ENCODE measurements around the gene SDHAF3.
"Not testable (repeated sequence)": the region's sequence is repeated elsewhere in the genome, so short reads cannot be mapped to it uniquely, and the experiment has no call there.

SDHAF3 gene

DNA sequence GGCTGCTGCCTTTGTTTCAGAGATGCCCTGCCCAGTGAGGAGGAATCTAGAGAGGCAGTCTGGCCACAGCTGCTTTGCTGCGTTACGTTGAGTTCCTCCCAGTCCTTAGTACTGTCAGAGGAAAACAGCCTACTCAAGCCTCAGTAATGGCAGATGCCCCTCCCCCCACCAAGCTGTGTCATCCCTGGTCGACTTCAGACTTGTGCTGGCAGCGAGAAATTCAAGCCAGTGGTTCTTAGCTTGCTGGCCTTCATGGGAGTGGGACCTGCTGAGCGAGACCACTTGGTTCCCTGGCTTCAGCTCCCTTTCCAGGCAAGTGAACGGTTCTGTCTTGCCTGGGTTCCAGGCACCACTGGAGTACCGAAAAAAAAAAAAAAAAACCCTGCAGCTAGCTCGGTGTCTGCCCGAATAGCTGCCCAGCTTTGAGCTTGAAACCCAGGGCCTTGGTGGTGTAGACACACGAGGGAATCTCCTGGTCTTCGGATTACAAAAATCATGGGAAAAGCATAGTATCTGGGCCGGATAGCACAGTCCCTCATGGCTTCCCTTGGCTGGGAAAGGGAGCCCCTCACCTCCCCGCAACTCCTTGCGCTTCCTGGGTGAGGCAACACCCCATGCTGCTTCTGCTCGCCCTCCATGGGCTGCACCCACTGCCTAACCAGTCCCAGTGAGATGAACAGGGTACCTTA, 9.1 kb downstream of the SDHAF3 start:
- no peak for DNase-seq

DNA sequence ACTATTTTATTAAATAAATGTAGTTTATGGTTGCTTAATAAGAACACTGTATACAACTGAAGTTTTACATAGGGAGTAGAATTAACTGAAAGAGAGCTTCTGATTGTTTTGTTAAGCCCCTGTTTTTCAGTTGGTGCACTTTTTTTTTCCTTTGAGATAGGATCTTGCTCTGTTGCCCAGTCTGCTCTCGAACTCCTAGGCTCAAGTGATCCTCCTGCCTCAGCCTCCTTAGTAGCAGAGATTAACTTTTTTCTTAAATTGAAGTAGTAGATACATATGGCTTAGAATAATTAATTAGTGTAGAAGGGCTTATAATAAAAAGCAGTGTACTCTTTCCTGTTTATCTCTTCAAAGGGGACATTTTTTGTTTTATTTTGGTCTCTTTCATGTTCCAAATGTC, 11.2 kb downstream of the SDHAF3 start:
- DNase-seq, result no peak

DNA sequence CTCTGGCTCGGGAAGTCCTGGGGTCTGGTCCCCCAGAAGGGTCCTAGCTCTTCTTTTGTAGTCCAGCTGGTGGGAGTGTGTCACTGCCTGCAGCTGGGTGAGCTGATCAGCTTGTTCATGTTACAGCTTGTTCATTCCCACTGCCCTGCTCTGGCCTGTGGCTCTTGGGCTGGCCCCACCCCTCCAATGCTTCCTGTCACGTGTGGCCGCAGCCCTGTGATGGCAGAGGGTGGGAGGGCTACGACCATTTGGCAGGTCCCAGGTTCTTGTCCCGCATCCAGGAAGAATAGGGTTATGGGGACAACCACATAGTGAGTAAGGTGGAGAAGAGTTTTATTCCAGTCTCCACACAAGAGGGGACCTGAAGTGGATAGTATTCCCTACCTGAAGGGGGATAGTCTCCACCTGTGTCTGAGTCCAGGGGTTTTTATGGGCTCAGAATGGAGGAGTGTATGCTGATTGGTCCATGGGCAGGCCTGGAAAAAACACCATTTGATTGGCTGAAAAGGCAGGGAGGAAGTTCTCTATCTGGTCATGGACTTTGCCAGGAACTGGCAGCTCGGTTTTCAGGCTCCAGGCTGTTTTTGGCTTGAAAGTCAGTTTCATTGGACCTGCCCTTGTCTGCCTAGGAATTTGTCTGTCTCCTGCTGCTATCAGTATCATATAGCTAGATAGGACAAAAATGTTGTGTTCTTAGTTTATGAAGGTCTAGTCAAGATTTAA, 13.1 kb downstream of the SDHAF3 start:
- DNase-seq, result no peak

DNA sequence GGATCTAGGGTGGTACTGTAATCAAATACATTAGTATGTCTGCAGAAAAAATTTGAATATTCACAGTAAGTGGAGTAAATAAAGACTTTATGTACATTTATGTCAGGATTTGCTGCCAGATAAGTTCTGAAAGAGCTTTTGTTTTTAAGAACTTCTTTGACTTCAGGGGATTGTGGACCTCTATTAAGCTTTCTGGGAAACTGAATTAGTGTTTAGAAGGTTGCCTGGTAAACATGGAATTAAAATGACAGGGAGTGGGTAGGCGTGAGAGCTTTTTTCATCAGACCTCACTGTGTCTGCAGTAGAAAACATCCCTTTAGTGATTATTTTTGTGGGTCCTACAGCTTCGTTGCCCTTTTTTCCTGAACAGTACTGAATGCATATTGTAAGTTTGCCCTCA, 15.7 kb downstream of the SDHAF3 start:
- no peak for DNase-seq

DNA sequence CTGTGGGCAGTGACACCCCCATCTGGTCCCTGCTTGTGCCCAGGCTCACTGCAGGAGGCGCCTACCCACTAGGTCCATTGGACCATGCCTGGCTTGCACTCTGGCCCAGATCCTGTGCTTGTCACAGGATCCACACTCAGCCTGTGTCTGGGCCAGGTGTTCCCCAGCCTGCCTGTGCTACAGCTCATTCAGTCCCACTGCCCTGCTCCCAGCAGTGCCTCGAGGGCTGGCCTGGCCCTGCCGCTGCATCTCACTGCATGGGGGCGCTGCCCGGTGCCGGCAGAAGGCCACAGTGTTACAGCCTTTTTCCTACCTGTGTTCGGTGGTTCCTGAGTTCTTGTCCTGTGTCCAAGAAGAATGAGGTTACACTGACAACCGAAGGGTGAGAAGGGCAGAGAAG, 21.3 kb downstream of the SDHAF3 start:
- DNase-seq, result no peak

DNA sequence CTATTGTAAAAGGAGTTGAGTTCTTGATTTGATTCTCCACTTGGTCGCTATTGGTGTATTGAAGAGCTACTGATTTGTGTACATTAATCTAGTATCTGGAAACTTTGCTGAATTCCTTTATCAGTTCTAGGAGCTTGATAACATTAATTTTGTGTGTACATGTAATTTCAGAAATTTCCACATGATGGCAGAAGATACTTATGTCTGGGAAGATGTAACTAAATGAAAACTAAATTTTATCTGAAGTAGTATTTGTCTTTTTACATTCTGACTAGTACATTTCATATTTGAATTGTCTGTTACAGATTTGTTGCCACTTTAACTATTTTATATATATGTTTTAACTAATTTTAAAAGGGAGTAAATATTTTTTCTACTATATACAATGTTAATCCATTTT, 27.6 kb downstream of the SDHAF3 start:
- DNase-seq, result no peak

DNA sequence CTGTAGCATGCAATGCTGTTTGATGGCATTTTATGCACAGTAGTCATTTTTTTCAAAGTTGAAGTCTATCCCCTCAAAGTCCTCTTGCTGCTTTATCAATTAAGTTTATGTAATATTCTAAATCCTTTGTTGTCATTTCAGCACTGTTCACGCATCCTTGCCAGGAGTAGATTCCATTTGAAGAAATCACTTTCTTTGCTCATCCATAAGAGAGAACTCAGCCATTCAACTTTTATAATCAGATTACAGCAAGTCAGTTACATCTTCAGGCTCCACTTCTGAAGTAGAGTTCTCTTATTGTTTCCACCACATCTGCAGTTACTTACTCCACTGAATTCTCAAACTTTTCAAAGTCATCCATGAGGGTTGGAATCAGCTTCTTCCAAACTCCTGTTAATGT, 32.3 kb downstream of the SDHAF3 start:
- DNase-seq, result no peak

DNA sequence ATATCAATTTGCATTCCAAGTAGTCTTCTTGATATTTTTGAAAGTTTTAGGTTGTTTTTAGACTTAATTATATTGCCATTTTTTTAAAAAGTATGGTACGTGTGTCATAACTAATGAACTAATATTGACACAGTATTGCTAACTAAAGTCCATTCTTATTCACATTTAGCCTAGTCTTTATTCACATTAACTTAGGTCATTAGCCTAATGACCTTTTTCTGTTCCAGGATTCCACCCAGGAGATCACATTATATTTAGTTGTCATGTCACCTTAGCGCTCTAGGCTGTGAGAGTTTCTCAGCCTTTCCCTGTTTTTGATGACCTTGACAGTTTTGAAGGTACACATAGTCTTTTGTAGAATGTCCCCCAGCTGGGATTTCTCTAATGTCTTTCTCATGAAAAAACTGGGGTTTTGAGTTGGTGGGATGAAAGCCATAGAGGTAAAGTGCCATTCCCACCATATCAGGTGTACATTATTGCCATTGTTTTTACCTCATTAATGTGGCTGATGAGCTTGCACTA, 38.5 kb downstream of the SDHAF3 start:
- DNase-seq, result no peak

DNA sequence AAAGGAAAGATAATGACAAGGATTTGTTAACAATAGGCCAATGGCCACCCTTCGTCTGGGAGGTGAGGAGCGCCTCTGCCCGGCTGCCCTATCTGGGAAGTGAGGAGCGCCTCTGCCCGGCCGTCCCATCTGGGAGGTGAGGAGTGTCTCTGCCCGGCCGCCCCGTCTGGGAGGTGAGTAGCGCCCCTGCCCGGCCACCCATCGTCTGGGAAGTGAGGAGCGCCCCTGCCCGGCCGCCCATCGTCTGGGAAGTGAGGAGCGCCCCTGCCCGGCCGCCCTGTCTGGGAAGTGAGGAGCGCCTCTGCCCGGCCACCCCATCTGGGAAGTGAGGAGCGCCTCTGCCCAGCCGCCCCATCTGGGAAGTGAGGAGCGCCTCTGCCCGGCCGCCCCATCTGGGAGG, 42.5 kb downstream of the SDHAF3 start:
- DNase-seq, result not testable (repeated sequence)

DNA sequence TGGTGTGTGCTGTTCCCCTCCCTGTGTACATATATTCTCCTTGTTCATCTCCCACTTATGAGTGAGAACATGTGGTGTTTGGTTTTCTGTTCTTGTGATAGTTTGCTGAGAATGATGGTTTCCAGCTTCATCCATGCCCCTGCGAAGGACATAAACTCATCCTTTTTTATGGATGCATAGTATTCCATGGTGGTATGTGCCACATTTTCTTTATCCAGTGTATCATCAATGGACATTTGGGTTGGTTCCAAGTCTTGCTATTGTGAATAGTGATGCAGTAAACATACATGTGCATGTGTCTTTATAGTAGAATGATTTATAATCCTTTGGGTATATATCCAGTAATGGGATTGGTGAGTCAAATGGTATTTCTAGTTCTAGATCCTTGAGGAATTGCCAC, 44.1 kb downstream of the SDHAF3 start:
- DNase-seq, result not testable (repeated sequence)

DNA sequence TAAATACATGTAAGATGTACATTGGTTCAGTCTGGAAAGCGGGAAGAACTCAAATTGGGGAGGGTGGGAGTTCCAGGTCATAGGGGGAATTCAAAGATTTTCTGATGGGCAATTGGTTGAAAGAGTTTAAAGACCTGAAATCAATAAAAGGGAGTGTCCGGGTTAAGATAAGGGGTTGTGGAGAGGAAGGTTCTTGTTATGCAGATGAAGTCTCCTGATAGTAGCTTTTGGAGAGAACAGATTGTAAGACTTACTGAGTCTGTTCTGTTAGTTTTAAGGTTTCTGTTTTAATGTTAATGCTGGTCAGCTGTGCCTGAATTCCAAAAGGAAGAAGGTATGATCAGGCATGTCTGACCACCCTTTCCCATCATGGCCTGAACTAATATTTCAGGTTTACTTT, 48.8 kb downstream of the SDHAF3 start:
- no peak for DNase-seq

DNA sequence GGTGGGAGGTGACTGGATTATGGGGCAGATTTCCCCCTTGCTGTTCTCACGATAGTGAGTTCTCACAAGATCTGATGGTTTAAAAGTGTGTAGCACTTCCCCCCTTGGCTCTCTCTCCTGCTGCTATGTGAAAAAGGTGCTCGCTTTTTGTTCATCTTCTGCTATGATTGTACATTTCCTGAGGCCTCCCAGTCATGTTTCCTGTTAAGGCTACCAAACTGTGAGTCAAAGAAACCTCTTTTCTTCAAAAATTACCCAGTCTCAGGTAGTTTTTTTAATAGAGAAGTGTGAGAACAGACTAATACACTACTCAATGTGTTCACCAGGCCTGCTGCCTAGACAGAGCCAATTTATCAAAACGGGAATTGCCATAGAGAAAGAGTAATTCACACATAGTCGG, 49.7 kb downstream of the SDHAF3 start:
- DNase-seq, result no peak

DNA sequence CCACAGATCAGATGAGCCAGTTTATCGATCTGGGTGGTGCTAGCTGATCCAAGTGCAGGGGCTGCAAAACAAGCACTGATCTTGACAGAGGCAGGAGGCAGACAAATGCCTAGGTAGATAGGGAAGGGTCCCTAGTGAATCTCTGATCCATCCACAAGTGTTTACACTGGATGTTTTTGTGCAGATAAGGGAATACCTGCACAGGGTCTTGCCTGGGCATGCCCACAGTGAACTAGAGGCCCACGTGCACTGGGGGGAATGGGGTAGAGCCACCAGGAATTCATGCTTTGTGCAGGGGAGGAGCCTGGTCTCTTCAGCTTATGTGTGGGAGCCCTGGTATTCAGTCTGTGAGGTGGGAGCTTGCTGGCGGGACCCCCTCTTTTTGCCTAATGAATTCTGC, 50.3 kb downstream of the SDHAF3 start:
- DNase-seq, result no peak

DNA sequence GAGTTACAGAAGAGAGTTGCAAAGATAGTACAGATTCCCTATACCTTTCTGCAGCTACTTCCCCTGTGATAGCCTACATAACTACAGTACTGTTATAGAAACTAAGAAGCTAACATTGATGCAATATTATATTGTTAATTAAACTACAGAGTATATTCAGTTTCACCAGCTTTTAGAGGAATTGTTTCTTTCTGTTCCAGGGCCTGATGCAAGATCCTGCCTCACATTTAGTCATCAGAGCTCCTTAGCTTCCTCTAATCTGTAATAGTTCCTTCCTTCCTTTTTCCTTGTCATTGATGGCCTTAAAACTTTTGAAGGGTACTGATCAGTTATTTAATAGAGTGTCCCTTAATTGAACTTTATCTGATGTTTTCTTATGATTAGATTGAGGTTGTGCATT, 56.8 kb downstream of the SDHAF3 start:
- no peak for DNase-seq

DNA sequence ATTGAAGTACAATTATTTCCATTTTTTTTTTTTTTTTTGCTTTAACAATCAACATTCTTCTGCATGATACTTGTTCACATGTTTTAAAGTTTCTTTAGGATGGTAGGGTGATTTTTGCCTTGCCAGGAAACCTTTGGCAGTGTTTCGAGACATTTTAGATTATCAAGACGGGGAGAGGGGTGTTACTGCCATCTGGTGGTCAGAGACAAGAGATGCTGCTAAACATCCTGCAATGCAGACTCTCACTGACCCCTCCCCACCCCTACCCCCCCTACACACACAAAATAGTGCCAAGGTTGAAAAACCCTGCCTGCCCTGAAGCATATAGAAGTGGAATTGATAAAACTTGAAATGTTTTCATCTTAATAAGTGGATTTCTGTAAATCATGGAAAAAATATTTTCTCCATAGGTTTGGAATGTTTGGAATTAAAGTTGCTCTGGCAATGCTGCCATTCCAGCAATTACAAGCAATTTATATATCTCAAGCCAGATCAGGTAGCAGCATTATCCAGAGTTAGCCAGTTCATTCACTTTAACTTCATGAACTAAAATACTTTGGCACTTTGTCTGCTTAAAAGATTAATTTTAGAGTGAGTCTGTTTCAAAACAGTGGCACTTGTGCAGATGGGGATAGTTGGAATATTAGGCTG, 62.1 kb downstream of the SDHAF3 start:
- DNase-seq, result peak; percentile 37

DNA sequence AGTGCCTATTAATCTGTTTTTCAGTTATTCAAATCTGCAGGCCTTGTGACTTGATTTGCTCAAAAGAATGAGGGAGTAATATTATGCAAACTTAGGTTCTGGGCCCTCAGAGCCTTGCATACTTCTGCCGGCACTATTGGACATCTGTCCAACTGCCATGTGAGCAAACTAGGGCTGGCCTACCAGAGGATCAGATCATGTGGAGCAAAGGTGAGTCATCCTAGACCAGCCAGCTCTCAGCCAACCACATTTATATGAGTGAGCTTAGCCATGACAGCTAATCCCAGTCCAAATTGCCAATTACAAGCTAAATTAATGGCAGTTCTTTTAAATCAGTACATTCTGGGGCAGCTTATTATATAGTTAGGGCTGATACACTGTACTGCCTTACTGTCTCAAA, 69.6 kb downstream of the SDHAF3 start:
- no peak for DNase-seq

DNA sequence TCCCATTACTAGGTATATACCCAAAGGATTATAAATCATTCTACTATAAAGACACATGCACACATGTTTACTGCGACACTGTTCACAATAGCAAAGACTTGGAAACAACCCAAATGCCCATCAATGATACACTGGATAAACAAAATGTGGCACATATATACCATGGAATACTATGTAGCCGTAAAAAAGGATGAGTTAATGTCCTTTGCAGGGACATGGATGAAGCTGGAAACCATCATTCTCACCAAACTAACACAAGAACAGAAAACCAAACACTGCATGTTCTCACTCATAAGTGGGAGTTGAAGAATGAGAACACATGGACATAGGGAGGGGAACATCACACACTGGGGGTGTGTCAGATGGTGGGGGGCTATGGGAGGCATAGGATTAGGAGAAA, 78.7 kb downstream of the SDHAF3 start:
- DNase-seq, result not testable (repeated sequence)

DNA sequence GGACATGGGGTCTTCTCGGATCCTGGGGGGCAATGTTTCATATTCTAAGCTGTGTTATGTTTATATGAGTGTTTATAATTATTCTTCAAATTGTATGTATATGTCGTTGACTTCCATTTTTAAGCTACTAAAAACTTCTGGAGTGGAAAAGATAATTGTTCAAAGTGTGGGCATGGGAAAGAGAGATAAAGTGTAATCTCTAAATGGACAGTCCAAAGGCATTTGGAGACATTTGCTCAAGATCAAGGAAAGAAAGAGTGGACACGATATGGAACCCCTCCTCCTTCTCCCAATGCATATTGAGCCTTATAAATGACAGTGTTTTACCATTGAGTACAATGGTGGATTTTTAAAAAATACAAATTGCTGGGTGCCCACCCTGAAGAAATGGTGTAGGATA, 81.1 kb downstream of the SDHAF3 start:
- DNase-seq, result no peak

DNA sequence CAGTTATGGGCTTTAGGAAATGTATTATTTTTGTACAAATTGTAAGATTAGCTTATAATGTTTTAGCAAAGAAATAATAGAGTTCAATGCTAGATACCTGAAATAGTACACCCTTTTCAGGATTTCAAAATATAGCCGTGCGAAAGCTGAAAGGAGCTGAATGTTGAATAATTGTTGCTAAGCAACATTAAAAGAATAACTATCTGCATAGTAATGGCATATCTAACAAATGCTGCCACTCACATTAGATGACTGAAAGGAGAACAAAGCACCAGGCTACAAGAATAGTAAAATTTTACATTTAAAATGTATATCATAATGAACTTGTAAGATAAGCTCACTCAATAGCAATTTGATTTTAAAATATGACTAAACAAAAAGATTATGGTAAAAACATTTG, 82.5 kb downstream of the SDHAF3 start:
- DNase-seq, result no peak

DNA sequence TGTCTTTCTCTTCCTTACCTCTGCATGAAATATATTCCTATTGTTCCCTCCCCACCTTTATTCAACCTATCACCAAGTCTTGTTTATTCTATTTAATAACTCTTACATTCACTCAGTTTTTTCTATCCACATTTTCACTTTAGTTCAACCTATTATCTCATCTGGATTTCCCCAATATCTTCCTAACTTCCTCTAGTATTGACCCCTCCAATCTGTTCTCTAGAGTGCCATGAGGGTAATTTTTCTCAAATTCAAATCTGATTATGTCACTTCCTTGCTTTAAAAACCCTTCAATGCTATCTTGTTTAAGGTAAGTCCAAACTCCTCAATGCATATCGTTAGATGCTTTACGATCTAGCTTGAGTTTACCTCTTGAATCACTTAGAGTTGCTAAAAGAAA, 86.5 kb downstream of the SDHAF3 start:
- no peak for DNase-seq

DNA sequence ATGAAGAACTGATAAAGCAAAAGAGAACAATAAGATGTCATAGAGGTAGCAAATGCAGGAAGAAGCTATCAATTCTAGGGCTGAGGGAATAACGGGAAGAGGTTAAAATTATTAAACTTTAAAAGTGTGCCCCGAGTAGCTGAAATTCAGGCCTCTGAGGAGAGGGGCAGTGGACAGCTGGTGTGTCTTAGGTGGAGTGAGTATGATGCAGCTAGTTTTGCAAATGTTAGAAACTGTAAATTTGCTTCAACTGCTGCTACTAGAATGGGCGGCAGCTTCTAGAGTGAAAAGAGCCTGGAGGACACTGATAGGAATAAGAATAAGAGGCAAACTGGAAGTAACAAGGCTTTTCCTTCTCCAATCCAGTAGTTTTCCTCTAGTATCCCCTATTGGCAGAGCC, 87.3 kb downstream of the SDHAF3 start:
- no peak for DNase-seq

DNA sequence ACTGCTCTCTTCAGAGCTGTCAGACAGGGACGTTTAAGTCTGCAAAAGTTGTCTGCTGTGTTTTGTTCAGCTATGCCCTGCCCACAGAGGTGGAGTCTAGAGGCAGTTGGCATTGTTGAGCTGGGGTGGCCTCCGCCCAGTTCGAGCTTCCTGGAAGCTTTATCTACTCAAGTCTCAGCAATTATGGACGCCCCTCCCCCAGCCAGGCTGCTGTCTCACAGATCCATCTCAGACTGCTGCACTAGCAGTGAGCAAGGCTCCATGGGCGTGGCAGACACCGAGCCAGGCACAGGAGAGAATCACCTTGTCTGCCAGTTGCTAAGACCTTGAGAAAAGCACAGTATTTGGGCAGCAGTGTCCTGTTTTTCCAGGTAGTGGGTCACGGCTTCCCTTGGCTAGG, 98.1 kb downstream of the SDHAF3 start:
- no peak for DNase-seq

DNA sequence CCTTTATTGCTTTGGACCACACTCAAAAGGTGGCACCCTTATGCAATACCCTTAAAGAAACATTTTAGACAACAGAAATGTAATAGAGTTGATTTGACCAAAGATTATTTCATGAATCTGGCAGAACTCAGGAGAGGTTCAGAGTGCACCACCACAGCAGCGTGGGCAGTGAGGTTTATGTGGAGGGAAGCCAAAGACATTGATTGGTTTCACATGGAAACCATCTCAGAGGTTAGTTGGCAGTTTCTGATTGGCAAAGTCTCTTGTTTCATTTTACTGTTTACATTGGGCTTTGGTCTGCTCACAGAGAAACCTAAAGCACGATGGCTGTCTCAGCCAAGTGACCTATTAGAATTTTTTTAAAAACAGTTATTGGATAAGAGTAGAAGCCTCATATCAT, 101.3 kb downstream of the SDHAF3 start:
- no peak for DNase-seq

DNA sequence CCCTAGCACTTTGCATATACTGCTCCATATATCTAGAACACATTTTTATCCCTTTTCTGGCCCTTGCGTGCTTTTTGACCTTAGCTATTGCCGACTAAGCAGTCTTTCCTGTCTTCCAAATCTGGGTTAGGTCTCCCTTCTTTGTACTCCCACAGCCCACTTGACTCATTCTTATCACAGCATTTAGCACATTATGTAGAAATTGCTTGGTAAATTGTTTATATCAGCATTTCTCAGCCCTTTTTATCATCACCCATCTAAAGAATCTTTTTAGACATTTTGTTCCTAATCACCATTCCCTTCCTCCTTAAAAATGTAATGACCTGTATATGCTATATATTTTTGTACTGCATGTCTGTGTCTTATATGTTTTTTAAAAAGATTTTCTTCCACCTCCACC, 101.7 kb downstream of the SDHAF3 start:
- no peak for DNase-seq

All from activated naive CD4-positive, alpha-beta T cell treated with Interleukin-2 at 50 U/mL for 16 hours (primary cell).